Right lobe of liver (tissue), 6 donors: ENCODE data around the gene ANO2. TPM values are rescaled to one million over a fixed set of nuclear protein-coding genes. Genes with fewer than 3 reads are reported as not detected.

Source experiments
- ATAC-seq, 4 donors: fragments of 200-7000 bp; cut with Tn5 transposase; one replicate each; pipeline ENCODE4 v1.9.1; 2020; ENCODE audit warnings: mild to moderate bottlenecking in 4 of 4, moderate library complexity in 4 of 4
- DNase-seq, 3 donors: peaks; one replicate each; pipeline ENCODE4 v3.0.0-alpha.2; 2020
- H3K27ac ChIP-seq, 3 donors: fragments of 200-600 bp; one replicate each; pipeline ENCODE4 v1.8.0; 2022
- H3K27me3 ChIP-seq, 2 donors: fragments of 200-600 bp; one replicate each; pipeline ENCODE4 v1.8.0; 2022
- H3K36me3 ChIP-seq, 4 donors: fragments of 200-600 bp; sonication (generic) in 1 of 4; one replicate each; pipeline versions ENCODE4 v1.5.1 to v1.8.0; 2017 to 2022; ENCODE audit warnings: control low read depth in 1 of 4
- H3K4me1 ChIP-seq, 4 donors: fragments of 200-600 bp; sonication (generic) in 1 of 4; one replicate each; pipeline versions ENCODE4 v1.5.1 to v1.8.0; 2017 to 2022; ENCODE audit warnings: control low read depth in 1 of 4
- H3K4me3 ChIP-seq, 3 donors: fragments of 200-600 bp; one replicate each; pipeline ENCODE4 v1.8.0; 2022
- H3K9me3 ChIP-seq, 4 donors: fragments of 200-600 bp; sonication (generic) in 1 of 4; one replicate each; pipeline versions ENCODE4 v1.5.1 to v1.8.0; 2017 to 2022; ENCODE audit warnings: control low read depth in 1 of 4
- POLR2A ChIP-seq: fragments of 450-650 bp; IDR thresholded peaks from one replicate; pipeline ENCODE4 v1.6.1; 2017; ENCODE audit warnings: antibody characterized with exemption, mild to moderate bottlenecking
- WGBS: methylation state at CpG from one replicate; pipeline ENCODE4 v1.1.6; 2018; ENCODE audit warnings: low coverage, low lambda C conversion rate; ENCODE audit not compliant: insufficient coverage; ENCODE audit errors: missing lambda C conversion rate; 5-methylcytosine and 5-hydroxymethylcytosine counted together
- intact Hi-C, 2 donors: fragments of 100-400 bp; cut with DNase I; formaldehyde crosslinking; loops; one replicate each; pipeline versions ENCODE4 v1.11.2 to v1.14.1; 2022
- total RNA-seq, 6 experiments: library from RNA; depleted of rRNA in 2 of 6; stranded (reverse); fragments of >200 nt in 2 of 6; fragmentation: NEBNext Ultra II Directional in 3 of 6; extraction: Animal tissue kit (Norgen Biotek cat#: 25700) in 3 of 6; gene quantifications; one replicate each; pipeline versions ENCODE4 v1.1.0 to v1.2.4, GENCODE V29; 2016 to 2023
- TF ChIP-seq, protein P1 (sequence below), 4 donors: fragments of 200-600 bp in 3 of 4; fragments of 450-650 bp in 1 of 4; IDR thresholded peaks; one replicate each; pipeline versions ENCODE4 v1.5.1 to v1.8.0; 2016 to 2022; ENCODE audit warnings: antibody characterized with exemption in 4 of 4, mild to moderate bottlenecking in 2 of 4
- donor health status: DM: no; HTN: yes; CAD: no.
- donor health status: DM: no; HTN: no; CAD: no.
- donor health status: DM: no; HTN: no; CAD: no.
- donor health status: DM: no; HTN: yes; CAD: no.
- donor health status: DM: no; HTN: yes; CAD: no.

ANO2 gene
- total RNA-seq, 6 experiments from 2014 or later = 0.06 to 0.89 (median 0.32) TPM; not detected in 1

DNA sequence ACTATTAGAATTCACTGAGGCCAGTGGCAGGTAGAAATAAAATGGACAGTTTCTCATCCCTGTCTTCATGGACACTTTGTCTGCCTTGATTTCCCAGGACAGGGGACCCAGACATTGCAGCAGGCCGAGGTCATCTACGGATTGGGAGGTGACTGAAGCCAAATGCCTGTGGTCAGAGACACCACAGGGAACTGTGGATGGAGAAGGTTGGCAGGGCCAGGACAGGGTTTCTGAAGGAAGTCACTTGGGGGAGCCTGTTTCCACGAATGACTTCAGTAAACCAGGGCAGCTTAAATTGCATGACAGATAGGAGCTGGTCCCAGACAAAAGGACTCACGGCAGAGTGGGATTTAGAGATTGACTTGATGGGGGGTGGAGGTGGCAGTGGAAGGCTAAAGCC is 288.2 kb downstream of the ANO2 start:
- Histone ChIP-seq H3K9me3 (no peaks in the 10 kb centered on the region), H3K4me3 (no peak overlapping the region), H3K27ac (no peak overlapping the region), H3K4me1 (no peaks in the 10 kb centered on the region), H3K27me3 (no peaks in the 10 kb centered on the region), H3K36me3 (no peaks in the 10 kb centered on the region)
- 36% methylated on average over 2 of the region's 4 CpGs for WGBS
- ATAC-seq = no peak
- intact Hi-C loops = no loop called here
- TF ChIP-seq, protein P1, sequence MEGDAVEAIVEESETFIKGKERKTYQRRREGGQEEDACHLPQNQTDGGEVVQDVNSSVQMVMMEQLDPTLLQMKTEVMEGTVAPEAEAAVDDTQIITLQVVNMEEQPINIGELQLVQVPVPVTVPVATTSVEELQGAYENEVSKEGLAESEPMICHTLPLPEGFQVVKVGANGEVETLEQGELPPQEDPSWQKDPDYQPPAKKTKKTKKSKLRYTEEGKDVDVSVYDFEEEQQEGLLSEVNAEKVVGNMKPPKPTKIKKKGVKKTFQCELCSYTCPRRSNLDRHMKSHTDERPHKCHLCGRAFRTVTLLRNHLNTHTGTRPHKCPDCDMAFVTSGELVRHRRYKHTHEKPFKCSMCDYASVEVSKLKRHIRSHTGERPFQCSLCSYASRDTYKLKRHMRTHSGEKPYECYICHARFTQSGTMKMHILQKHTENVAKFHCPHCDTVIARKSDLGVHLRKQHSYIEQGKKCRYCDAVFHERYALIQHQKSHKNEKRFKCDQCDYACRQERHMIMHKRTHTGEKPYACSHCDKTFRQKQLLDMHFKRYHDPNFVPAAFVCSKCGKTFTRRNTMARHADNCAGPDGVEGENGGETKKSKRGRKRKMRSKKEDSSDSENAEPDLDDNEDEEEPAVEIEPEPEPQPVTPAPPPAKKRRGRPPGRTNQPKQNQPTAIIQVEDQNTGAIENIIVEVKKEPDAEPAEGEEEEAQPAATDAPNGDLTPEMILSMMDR (IDR thresholded peaks at IDR 0.05) = no peak
- no peak for TF ChIP-seq POLR2A
- DNase-seq = no peak

DNA sequence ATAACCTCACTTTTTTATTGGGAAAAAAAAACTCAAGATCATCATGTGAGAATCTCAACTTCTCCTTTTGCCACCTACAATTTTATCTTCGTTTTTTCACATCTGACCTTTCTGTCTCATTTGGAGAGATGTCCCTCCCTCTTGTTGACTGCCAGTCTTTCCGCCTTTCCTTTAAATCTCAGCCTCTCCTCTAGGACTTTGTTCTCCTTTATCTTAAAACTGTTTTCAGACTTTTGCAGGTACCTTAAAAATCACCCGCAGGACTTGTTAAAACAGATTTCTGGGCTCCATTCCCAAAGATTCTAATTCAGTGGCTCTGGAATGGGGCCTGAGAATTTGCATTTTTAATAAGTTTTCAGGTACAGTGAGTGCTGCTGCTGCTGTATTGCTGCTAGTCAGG is 289.9 kb downstream of the ANO2 start:
- Histone ChIP-seq H3K36me3 (no peaks in the 10 kb centered on the region), H3K27ac (no peak overlapping the region), H3K9me3 (no peaks in the 10 kb centered on the region), H3K27me3 (no peaks in the 10 kb centered on the region), H3K4me3 (no peak overlapping the region), H3K4me1 (no peaks in the 10 kb centered on the region)
- no peak for DNase-seq
- WGBS = 61% methylated on average over 3 of the region's 3 CpGs
- TF ChIP-seq POLR2A = no peak
- TF ChIP-seq, protein P1 (IDR thresholded peaks at IDR 0.05) = no peak
- ATAC-seq = no peak
- intact Hi-C loops = no loop called here

DNA sequence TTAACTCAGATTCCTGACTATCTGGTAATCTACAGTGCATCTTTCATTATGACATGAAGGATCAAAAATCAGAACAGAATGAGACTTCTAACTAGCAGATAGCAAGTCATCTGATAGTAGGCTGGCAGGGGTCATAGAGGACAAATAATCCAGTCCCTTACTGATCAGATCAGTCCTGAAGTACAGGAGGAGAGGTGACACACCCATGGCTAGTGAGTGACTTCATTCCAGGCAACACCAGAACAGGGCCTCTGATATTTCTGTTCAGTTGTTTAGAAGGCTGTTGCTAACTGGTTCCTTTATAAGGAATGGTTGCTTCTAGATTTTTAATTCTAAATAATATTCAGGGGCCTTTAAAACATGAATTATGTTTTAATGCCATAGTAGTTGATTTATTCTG is 291.0 kb downstream of the ANO2 start:
- no peak overlapping the region for H3K4me3 ChIP-seq
- no peaks in the 10 kb centered on the region for H3K9me3 ChIP-seq
- no peaks in the 10 kb centered on the region for H3K36me3 ChIP-seq
- H3K27me3 ChIP-seq = no peaks in the 10 kb centered on the region
- no peak for ATAC-seq
- DNase-seq = no peak
- H3K4me1 ChIP-seq = no peaks in the 10 kb centered on the region
- TF ChIP-seq POLR2A = no peak
- TF ChIP-seq, protein P1 (IDR thresholded peaks at IDR 0.05) = no peak
- H3K27ac ChIP-seq = no peak overlapping the region
- intact Hi-C loops = no loop called here

DNA sequence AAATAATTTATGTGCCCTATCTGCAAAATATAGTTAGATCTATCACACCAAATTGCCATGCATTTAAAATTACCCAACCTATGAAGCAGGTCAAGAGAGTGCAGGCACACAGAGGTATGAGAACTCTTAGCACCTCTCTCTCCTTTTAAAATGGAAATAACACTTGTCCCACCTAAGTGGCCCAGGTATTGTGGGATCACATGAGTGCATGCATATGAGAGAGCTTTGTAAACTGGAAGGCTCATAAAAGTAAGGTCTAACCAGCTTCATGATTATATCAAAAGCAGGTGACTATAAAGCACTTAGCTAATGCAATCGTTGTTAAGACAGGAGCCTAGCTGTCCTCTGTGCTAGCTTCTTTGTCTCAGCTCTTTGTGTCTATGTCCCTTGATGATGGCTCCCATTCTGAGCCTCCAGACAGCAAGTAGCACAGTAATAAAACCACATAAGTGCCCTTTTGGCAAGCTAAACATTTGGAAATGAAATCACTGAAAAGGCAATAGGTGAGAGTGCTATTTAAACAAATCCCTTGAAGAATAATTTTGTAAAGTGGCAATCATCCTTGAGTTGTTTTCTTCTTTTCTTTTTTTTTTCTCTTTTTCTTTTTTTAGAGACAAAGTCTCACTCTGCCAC is 294.1 kb downstream of the ANO2 start:
- Histone ChIP-seq H3K9me3 (no peaks in the 10 kb centered on the region), H3K4me3 (no peak overlapping the region), H3K27ac (no peak overlapping the region), H3K4me1 (no peaks in the 10 kb centered on the region), H3K36me3 (no peaks in the 10 kb centered on the region), H3K27me3 (no peaks in the 10 kb centered on the region)
- ATAC-seq (no peak), DNase-seq (no peak)
- intact Hi-C loops = no loop called here
- TF ChIP-seq, protein P1 (IDR thresholded peaks at IDR 0.05) = no peak
- no peak for TF ChIP-seq POLR2A
- 14% methylated on average over 1 of the region's 1 CpG for WGBS

DNA sequence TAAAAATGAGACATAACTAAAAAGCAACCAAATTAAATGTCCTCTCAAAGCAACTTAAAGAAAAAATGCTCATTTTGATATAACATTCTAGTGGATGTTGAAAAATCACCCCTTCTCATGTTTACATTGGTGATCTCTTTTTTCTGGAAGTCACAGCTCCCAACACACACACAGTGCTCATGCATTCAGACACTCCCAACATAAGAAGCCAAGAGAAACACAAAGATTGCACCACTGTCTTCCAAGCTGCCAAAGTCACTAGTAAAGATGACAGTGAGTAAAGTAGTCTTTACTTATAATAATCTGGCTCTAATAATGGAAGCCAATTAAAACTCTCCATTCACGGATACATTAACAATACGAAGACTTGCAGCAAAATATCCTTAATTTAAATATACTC is 294.8 kb downstream of the ANO2 start:
- TF ChIP-seq POLR2A = no peak
- TF ChIP-seq, protein P1 (IDR thresholded peaks at IDR 0.05) = no peak
- WGBS = 43% methylated on average over 2 of the region's 2 CpGs

More for the DNA sequence above, 294.8 kb downstream of the ANO2 start:
- H3K9me3 ChIP-seq = no peaks in the 10 kb centered on the region
- DNase-seq (no peak), ATAC-seq (no peak)
- intact Hi-C loops = no loop called here
- no peaks in the 10 kb centered on the region for H3K36me3 ChIP-seq
- H3K27ac ChIP-seq = no peak overlapping the region
- no peaks in the 10 kb centered on the region for H3K27me3 ChIP-seq
- H3K4me1 ChIP-seq = no peaks in the 10 kb centered on the region
- H3K4me3 ChIP-seq = no peak overlapping the region
